Fibroblast of the aortic adventitia (primary cell): ENCODE results near the gene BTG2. TPM values are rescaled to one million over a fixed set of nuclear protein-coding genes. Genes with fewer than 3 reads are reported as not detected.

ENCODE experiments used
- DNase-seq: peaks from one replicate; pipeline ENCODE4 v3.0.0-alpha.2; 2010; ENCODE audit warnings: low read depth
- H3K4me3 ChIP-seq: 2 replicates; pipeline ENCODE4 v1.5.1; 2011; ENCODE audit warnings: low read depth, mild to moderate bottlenecking, control low read depth, low read length, moderate library complexity
- total RNA-seq: library from RNA; depleted of rRNA; stranded (reverse); fragments of >200 nt; gene quantifications from 2 replicates; pipeline ENCODE4 v1.2.3, GENCODE V29; 2012; ENCODE audit warnings: low replicate concordance
- TF ChIP-seq, protein P1 (sequence below): IDR thresholded peaks from 2 replicates; pipeline ENCODE4 v1.5.1; 2011; ENCODE audit warnings: mild to moderate bottlenecking, low read length, control low read depth, inconsistent platforms; ENCODE audit not compliant: insufficient read depth

Gene BTG2
- total RNA-seq, 1 donor: 16.7 TPM

DNA sequence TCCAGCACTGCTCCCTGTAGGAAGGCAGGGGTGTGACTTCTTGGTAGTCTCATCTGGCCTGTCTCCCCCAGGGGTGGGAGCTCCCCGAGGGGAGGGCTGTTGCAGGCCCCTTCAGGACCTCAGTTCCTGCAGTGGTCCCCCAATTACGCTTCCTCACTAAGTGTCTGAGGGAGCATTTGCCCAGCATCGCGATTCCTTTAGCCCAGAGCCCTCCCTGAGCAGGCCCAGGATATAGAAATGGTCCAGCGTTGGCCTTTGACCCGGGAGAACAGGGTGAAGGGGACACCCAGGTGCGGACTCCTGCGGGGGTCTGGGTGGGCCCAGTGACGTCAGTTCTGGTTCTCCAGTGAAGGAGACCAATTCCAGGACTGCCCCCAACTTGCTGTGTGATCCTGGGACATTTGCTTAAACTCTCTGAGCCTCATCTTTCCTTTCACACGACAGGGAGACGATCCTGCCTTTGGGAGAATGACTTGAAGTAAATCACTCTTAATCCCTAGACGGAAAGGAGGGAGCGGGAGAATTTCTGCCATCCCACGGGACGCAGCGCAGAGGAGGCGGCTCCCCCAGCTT, 32.6 kb upstream of the BTG2 start:
- no peak overlapping the region for H3K4me3 ChIP-seq
- TF ChIP-seq, protein P1, sequence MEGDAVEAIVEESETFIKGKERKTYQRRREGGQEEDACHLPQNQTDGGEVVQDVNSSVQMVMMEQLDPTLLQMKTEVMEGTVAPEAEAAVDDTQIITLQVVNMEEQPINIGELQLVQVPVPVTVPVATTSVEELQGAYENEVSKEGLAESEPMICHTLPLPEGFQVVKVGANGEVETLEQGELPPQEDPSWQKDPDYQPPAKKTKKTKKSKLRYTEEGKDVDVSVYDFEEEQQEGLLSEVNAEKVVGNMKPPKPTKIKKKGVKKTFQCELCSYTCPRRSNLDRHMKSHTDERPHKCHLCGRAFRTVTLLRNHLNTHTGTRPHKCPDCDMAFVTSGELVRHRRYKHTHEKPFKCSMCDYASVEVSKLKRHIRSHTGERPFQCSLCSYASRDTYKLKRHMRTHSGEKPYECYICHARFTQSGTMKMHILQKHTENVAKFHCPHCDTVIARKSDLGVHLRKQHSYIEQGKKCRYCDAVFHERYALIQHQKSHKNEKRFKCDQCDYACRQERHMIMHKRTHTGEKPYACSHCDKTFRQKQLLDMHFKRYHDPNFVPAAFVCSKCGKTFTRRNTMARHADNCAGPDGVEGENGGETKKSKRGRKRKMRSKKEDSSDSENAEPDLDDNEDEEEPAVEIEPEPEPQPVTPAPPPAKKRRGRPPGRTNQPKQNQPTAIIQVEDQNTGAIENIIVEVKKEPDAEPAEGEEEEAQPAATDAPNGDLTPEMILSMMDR: no peak
- DNase-seq: no peak

DNA sequence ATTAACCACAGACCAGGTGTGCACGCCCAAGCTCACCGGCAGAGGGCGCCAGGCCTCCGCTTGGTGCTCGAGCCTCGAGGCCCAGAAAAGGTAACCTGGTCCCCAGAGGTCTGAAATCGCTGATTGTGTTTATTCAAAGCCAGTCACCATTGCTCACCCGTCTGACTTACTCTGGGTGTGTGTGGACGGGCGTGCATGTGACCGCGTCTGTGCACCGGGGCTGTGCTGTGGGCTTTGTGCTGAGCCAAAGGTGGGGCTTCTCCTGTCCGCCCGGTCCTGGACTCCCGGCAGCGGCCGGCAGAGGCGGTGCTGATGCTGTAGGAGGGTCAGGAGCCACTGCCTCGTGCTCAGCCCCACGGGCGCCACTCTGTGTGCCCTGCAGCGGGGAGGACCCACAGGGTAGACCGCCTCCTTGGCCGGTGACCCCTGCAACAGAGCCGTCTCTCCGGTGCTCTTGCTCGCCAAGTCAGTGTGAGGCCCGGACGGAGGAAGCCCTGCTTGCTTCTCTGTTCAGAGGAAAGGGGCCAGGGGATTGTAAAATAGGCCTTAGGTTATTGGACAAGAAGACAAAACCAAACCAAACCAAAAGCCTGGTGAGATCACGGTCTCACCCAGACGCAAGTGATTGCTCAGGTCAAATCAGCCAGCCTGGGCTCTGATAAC, 32.0 kb upstream of the BTG2 start:
- peak; percentile 86 for DNase-seq
- TF ChIP-seq, protein P1: peak; percentile 88
- peak overlapping the region; percentile 40 for H3K4me3 ChIP-seq

DNA sequence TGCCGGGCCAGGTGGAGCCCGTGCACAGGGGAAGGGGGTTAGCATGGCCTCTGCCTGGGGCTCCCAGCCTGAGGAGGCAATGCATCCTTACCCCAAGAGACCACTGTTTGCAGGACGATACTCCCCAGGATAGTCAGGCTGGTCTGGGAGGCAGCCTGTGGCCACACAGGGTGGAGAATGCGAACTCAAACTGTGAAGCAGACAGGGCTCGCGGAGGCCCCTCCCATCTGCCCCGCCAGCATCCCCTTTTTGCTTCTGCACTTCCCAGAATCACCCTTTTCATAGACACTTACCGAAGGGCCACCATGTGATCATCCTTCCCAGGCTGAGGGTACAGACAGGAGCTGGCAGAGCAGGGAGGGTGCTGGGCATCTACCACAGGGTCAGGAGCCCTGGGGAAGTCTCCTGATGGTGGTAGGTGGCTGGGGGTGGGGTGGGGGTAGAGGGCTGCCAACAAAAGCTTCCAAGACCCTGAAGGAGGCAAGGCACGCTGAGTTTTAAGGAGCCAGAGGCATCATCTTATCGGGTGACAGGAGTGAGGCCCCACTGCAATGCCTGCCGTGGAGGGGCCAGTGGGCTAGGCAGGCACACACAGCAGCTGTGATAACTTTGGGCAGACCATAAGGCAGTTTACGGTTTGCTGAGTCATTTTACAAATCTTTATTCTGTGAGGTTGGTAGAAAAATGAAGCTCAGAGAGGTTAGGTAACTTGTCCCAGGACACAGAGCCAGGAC, 31.3 kb upstream of the BTG2 start:
- no peak overlapping the region for H3K4me3 ChIP-seq
- TF ChIP-seq, protein P1: no peak
- no peak for DNase-seq

DNA sequence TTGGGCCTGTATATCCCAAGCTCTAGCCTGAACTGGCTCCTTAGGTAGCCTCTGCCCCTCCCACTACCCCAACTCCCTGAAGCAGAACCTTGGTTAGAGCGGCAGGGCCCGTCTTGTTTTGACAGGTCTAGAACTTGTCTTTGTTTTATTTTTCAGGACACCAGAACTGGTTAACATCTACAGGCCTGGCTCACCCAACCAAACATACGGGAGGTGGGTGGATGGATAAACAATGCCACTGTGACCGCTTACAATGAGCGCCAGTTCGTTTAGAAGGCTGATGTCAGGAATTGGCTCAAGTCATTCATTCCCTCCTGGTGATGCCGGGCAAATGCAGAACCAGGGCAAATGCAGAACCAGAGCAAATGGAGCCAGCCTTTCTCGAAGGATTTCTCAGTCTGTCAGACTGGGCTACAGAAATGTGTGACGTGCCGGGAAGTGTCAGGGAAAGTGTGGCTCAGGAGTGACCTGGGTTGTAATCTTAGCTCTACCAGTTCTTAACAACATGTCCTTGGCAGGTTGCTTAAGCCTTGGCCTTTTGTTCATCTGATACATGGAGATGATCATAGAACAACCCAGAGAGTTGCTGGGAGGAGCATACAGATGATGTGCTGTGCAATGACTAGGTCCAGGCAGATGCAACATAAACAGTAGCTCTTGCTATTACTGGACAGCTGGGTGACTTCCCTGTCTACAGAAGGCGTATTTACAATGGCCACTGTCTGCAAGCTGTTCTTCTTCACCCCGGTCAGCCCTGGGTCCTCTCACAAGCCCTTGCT, 30.5 kb upstream of the BTG2 start:
- H3K4me3 ChIP-seq: no peak overlapping the region
- TF ChIP-seq, protein P1: no peak
- DNase-seq: peak; percentile 31

DNA sequence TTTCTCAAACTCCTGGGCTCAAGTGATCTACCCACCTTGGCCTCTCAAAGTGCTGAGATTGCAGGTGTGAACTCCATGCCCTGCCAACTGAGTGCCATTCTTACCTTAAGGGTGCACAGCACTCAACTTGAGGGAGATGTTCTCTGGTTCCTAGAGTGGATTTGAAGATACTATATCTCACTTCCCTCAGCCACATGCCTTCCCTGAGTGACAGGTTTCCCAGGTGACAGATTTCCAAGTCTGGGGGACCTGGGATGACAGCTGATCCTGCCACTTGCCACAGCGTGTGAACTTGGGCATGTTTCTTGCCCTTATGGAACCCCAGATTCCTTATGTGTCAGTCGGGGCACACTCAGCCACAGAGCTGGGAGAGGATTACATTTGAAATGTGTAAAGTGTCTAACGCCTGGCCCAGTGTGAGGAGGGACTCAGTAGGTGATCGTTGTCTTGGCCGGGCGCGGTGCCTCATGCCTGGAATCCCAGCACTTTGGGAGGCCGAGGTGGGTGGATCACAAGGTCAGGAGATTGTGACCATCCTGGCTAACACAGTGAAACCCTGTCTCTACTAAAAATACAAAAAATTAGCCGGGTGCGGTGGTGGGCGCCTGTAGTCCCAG, 29.6 kb upstream of the BTG2 start:
- DNase-seq: no peak
- TF ChIP-seq, protein P1: no peak
- H3K4me3 ChIP-seq: no peak overlapping the region

DNA sequence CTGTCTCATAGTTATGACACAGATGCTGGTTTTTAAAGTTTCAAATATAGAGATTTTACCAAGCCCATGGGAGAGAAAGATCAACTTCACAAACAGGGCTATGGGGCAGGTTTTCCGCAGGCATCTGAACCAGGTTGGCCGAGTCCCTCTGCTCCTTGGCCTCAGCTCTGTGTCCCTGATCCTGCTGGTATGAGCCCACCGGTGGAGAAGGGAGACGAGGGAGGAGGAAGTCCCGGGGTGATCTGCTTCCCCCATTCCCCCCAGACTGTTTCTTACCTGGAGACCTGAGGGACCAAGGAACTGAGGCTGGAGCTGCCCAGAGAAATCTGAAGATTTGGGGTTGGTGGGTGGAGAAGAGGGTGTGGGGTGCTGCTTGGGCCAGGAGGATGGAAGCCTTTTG, 28.9 kb upstream of the BTG2 start:
- TF ChIP-seq, protein P1: no peak
- H3K4me3 ChIP-seq: no peak overlapping the region
- DNase-seq: no peak
